SU-DHL-6 (cell line): ENCODE data around the gene CDC27.
A peak's percentile ranks its signal among the peaks of the same experiment; 100 is the strongest.

Source experiments
- H2AFZ ChIP-seq: fragments of 200-600 bp; sonication (generic); 2 replicates; pipeline ENCODE4 v1.6.1; 2014; ENCODE audit warnings: low read depth, mild to moderate bottlenecking, moderate library complexity, mixed read lengths, antibody characterized with exemption, low read length; ENCODE audit not compliant: severe bottlenecking
- H3F3A ChIP-seq: fragments of 200-600 bp; shearing (Covaris generic); 2 replicates; pipeline ENCODE4 v1.6.0; 2016; ENCODE audit warnings: antibody characterized with exemption, mild to moderate bottlenecking; ENCODE audit not compliant: insufficient read depth
- H3K27ac ChIP-seq: fragments of 200-600 bp; sonication (generic); 2 replicates; pipeline ENCODE4 v1.5.1; 2016; ENCODE audit warnings: low read depth, mild to moderate bottlenecking, low read length, moderate library complexity, mixed read lengths
- H3K27me3 ChIP-seq: fragments of 200-600 bp; sonication (generic), shearing (Covaris generic); 2 replicates; pipeline ENCODE4 v1.6.0; 2014; ENCODE audit warnings: mild to moderate bottlenecking, low read length
- H3K36me3 ChIP-seq: fragments of 200-600 bp; sonication (generic); 2 replicates; pipeline ENCODE4 v1.6.1; 2014; ENCODE audit warnings: mild to moderate bottlenecking, low read length, mixed read lengths
- H3K4me2 ChIP-seq: fragments of 300-600, 200-600 bp; shearing (Covaris generic), sonication (generic); 2 replicates; pipeline ENCODE4 v1.6.0; 2014; ENCODE audit warnings: low read length, low read depth, mild to moderate bottlenecking; ENCODE audit not compliant: poor library complexity, severe bottlenecking
- H3K4me3 ChIP-seq: fragments of 200-600 bp; sonication (generic); 2 replicates; pipeline ENCODE4 v1.5.1; 2014; ENCODE audit warnings: antibody characterized with exemption, low read length, mild to moderate bottlenecking, mixed read lengths; ENCODE audit not compliant: insufficient read depth, poor library complexity, severe bottlenecking
- H3K79me2 ChIP-seq: fragments of 200-600 bp; sonication (generic); 2 replicates; pipeline ENCODE4 v1.6.1; 2014; ENCODE audit warnings: mild to moderate bottlenecking, low read length, moderate library complexity; ENCODE audit not compliant: insufficient read depth
- H3K9ac ChIP-seq: fragments of 200-600 bp; sonication (generic); 2 replicates; pipeline ENCODE4 v1.7.0; 2014; ENCODE audit warnings: mild to moderate bottlenecking, low read length
- H3K9me2 ChIP-seq: fragments of 200-600 bp; sonication (generic); replicated peaks from 2 replicates; pipeline ENCODE4 v1.6.1; 2014; ENCODE audit warnings: low read length; ENCODE audit not compliant: insufficient read depth
- H3K9me3 ChIP-seq: fragments of 200-600 bp; sonication (generic); 2 replicates; pipeline ENCODE4 v1.6.1; 2014; ENCODE audit warnings: low read length, mixed read lengths; ENCODE audit not compliant: insufficient read depth
- H4K20me1 ChIP-seq: fragments of 200-600 bp; sonication (generic); 2 replicates; pipeline ENCODE4 v1.6.1; 2014; ENCODE audit warnings: low read depth, mild to moderate bottlenecking, antibody characterized with exemption, low read length, moderate library complexity, mixed read lengths
- EZH2phosphoT487 ChIP-seq: fragments of 200-600 bp; sonication (generic), shearing (Covaris generic); conservative IDR thresholded peaks from 2 replicates; pipeline ENCODE4 v1.6.1; 2018; ENCODE audit warnings: mild to moderate bottlenecking, antibody characterized with exemption, low read length, moderate library complexity, mixed read lengths
- TF ChIP-seq, protein P1 (sequence below): fragments of 200-600 bp; sonication (generic); IDR thresholded peaks from one replicate; pipeline ENCODE4 v1.5.1; 2017; ENCODE audit warnings: antibody characterized with exemption, mild to moderate bottlenecking, low read length, moderate library complexity; ENCODE audit not compliant: insufficient read depth, poor library complexity, severe bottlenecking

The CDC27 gene

DNA sequence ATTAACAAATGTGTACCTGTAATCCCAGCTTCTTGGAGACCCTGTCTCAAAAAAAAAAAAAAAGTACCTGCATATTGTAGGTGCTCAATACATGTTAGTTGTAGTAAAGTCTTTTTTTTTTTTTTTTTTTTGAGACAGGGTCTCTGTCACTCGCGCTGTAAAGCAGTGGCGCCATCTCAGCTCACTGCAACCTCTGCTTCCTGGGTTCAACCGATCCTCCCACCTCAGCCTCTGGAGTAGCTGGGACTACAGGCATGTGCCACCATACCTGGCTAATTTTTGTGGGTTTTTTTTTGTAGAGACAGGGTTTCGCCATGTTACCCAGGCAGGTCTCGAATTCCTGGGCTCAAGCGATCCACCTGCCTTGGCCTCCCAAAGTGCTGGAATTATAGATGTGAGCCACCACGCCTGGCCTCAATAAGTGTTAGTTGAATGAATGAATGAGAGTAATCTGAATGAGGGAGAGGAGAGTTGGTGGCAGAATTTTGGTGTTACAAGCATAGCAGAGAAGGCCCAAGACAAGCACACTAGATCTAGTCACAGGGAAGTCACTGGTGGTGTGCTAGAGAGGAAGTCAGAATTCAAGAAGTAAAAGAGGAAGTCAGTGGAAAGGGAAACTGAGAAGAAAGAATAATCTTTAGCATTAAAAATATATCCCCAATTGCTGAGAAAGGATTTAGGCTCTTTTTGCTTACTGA, 10.7 kb upstream of the CDC27 start:
- no peak for TF ChIP-seq EZH2phosphoT487
- TF ChIP-seq, protein P1, sequence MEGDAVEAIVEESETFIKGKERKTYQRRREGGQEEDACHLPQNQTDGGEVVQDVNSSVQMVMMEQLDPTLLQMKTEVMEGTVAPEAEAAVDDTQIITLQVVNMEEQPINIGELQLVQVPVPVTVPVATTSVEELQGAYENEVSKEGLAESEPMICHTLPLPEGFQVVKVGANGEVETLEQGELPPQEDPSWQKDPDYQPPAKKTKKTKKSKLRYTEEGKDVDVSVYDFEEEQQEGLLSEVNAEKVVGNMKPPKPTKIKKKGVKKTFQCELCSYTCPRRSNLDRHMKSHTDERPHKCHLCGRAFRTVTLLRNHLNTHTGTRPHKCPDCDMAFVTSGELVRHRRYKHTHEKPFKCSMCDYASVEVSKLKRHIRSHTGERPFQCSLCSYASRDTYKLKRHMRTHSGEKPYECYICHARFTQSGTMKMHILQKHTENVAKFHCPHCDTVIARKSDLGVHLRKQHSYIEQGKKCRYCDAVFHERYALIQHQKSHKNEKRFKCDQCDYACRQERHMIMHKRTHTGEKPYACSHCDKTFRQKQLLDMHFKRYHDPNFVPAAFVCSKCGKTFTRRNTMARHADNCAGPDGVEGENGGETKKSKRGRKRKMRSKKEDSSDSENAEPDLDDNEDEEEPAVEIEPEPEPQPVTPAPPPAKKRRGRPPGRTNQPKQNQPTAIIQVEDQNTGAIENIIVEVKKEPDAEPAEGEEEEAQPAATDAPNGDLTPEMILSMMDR, result no peak
- Histone ChIP-seq H3K4me2 (peak overlapping the region; percentile 55), H3K27ac (peak overlapping the region; percentile 75)

DNA sequence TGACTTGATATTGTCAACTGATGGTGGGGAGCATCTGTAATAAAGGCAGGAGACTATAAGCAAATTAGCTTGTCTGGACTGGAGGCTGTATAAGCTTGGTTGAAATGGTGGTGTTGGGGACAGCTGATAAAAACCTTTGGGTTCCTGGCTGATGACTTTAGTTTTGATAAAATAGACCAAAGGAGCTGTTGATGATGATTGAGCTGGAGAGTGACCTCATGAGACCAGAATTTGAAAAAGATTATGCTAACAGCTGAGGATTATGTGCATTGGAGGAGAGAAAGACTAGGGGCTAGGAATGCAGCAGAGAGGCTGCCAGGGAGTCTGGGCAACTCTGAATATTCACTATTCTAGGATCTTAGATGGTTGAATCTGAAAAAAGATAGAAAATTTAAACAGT, 8.7 kb upstream of the CDC27 start:
- Histone ChIP-seq H3K9me2 (no peaks in the 10 kb centered on the region), H3K27me3 (no peaks in the 10 kb centered on the region), H3K79me2 (no peaks in the 10 kb centered on the region), H3K36me3 (no peaks in the 10 kb centered on the region), H3K4me2 (no peak overlapping the region), H3K9ac (no peak overlapping the region), H4K20me1 (no peaks in the 10 kb centered on the region), H3K27ac (no peak overlapping the region), H2AFZ (no peak overlapping the region), H3K4me3 (no peak overlapping the region), H3K9me3 (no peaks in the 10 kb centered on the region), H3F3A (peaks cover 5% of the 10 kb centered on the region; the same call in 1 of the 2 replicates)
- no peak for TF ChIP-seq EZH2phosphoT487
- TF ChIP-seq, protein P1, result no peak

More for the DNA sequence above, 10.7 kb upstream of the CDC27 start:
- H3F3A ChIP-seq, result peaks cover 16% of the 10 kb centered on the region
- no peaks in the 10 kb centered on the region for H3K27me3 ChIP-seq
- H3K9me2 ChIP-seq, result no peaks in the 10 kb centered on the region
- H3K9me3 ChIP-seq, result no peaks in the 10 kb centered on the region
- peak overlapping the region; percentile 52 for H3K9ac ChIP-seq
- no peaks in the 10 kb centered on the region for H4K20me1 ChIP-seq
- H3K4me3 ChIP-seq, result peak overlapping the region; percentile 5
- peak overlapping the region; percentile 87 for H2AFZ ChIP-seq
- no peaks in the 10 kb centered on the region for H3K79me2 ChIP-seq
- H3K36me3 ChIP-seq, result no peaks in the 10 kb centered on the region

DNA sequence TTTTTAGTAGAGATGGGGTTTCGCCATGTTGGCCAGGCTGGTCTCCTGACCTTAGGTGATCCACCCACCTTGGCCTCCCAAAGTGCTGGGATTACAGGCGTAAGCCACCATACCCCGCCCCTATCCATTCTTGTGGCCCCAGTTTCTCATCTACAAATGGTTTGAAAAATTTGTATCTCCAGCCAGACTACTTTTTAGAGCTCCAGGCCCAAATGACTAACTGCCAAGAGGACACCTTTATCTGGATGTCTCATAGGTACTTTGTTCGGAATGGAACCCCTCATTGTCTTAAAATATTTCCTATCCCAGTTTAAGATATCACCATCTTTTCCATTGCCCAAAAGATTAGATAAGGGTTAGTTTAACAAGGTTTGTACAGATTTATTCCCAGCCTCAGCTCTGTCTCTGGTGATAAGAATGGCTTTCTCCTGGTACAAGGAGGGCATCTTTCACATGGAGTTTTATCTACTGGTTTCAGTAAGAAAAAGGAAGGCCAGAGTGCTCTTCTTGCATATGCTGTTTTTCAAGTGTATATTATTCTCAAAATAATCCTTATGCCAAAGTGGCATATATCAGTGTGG, 4.9 kb upstream of the CDC27 start:
- Histone ChIP-seq H3K9me2 (no peaks in the 10 kb centered on the region), H3K4me3 (no peak overlapping the region)
- TF ChIP-seq, protein P1, result no peak
- TF ChIP-seq EZH2phosphoT487, result no peak

More for the DNA sequence above, 4.9 kb upstream of the CDC27 start:
- Histone ChIP-seq H3K4me2 (no peak overlapping the region), H3F3A (no peaks in the 10 kb centered on the region), H3K27me3 (no peaks in the 10 kb centered on the region), H3K36me3 (no peaks in the 10 kb centered on the region), H3K79me2 (peaks cover under 1% of the 10 kb centered on the region; the same call in 1 of the 2 replicates), H2AFZ (no peak overlapping the region), H3K27ac (no peak overlapping the region), H3K9ac (no peak overlapping the region), H4K20me1 (no peaks in the 10 kb centered on the region), H3K9me3 (no peaks in the 10 kb centered on the region)
